ENCODE measurements around the gene ACOT4.

GRCh38 chr14:73553845-73554244 is 37.8 kb upstream of the ACOT4 start:
- TF ChIP-seq SNAI2 (CRISPR knock-in tag; IDR thresholded peaks at IDR 0.05) = no peak
- no peak for TF ChIP-seq RARB (CRISPR knock-in tag; IDR thresholded peaks at IDR 0.05)
- TF ChIP-seq TOX (CRISPR knock-in tag; IDR thresholded peaks at IDR 0.05; ENCODE audit: borderline replicate concordance) = no peak
- no peak for TF ChIP-seq ZFP3 (CRISPR knock-in tag; IDR thresholded peaks at IDR 0.05)
- no peak for TF ChIP-seq CSDC2 (CRISPR knock-in tag; IDR thresholded peaks at IDR 0.05)
- TF ChIP-seq ZNF565 (CRISPR knock-in tag; conservative IDR thresholded peaks at IDR 0.05; ENCODE audit: low read depth) = no peak
- TF ChIP-seq ZC3H10 (CRISPR knock-in tag; IDR thresholded peaks at IDR 0.05) = no peak
- no peak for TF ChIP-seq ZNF70 (CRISPR knock-in tag; IDR thresholded peaks at IDR 0.05)
- TF ChIP-seq ZFP30 (CRISPR knock-in tag; IDR thresholded peaks at IDR 0.05) = no peak

Data from SK-N-SH treated with all-trans-retinoic acid at 6 μM for 48 hours (cell line).